Osteoblast (primary cell): Measurements from ENCODE around the gene HMCN1. TPM values are rescaled to one million over a fixed set of nuclear protein-coding genes. Genes with fewer than 3 reads are reported as not detected.

Experiments
- DNase-seq: peaks from one replicate; pipeline ENCODE4 v3.0.0; 2011; ENCODE audit warnings: low spot score, mixed read lengths; ENCODE audit not compliant: insufficient read length; ENCODE audit errors: missing footprints
- H2AFZ ChIP-seq: 2 replicates; pipeline ENCODE4 v1.6.0; 2011; ENCODE audit warnings: mild to moderate bottlenecking, low read length
- H3K27ac ChIP-seq: 2 replicates; pipeline ENCODE4 v1.5.1; 2011; ENCODE audit warnings: mild to moderate bottlenecking, low read depth, low read length, moderate library complexity
- H3K27me3 ChIP-seq: 2 replicates; pipeline ENCODE4 v1.6.0; 2012; ENCODE audit warnings: mild to moderate bottlenecking, control low read depth, inconsistent platforms, low read length, moderate library complexity; ENCODE audit not compliant: insufficient read depth
- H3K36me3 ChIP-seq: 2 replicates; pipeline ENCODE4 v1.5.1; 2011; ENCODE audit warnings: mild to moderate bottlenecking, low read length, control low read depth, moderate library complexity; ENCODE audit not compliant: insufficient read depth
- H3K4me1 ChIP-seq: 2 replicates; pipeline ENCODE4 v1.5.1; 2011; ENCODE audit warnings: mild to moderate bottlenecking, low read length, control low read depth, moderate library complexity; ENCODE audit not compliant: insufficient read depth
- H3K4me2 ChIP-seq: 2 replicates; pipeline ENCODE4 v1.6.0; 2011; ENCODE audit warnings: mild to moderate bottlenecking, low read length; ENCODE audit not compliant: insufficient read depth
- H3K4me3 ChIP-seq: fragments of 200-600 bp; sonication (generic); 3 replicates; pipeline ENCODE4 v1.5.1; 2012; ENCODE audit warnings: mild to moderate bottlenecking, low read length, inconsistent platforms; ENCODE audit not compliant: insufficient read depth
- H3K79me2 ChIP-seq: 2 replicates; pipeline ENCODE4 v1.6.0; 2012; ENCODE audit warnings: mild to moderate bottlenecking, low read length, control low read depth, inconsistent platforms; ENCODE audit not compliant: insufficient read depth
- H3K9me3 ChIP-seq: 2 replicates; pipeline ENCODE4 v1.5.1; 2011; ENCODE audit warnings: low read depth, low read length, control low read depth
- H4K20me1 ChIP-seq: 2 replicates; pipeline ENCODE4 v1.6.0; 2012; ENCODE audit warnings: mild to moderate bottlenecking, low read length, control low read depth; ENCODE audit not compliant: insufficient read depth
- CTCF ChIP-seq: IDR thresholded peaks from 2 replicates; pipeline ENCODE4 v1.5.1; 2011; ENCODE audit warnings: mild to moderate bottlenecking, low read depth, low read length, moderate library complexity; ENCODE audit errors: extremely low read depth
- total RNA-seq: library from RNA; depleted of rRNA; stranded (reverse); fragments of >200 nt; gene quantifications from 2 replicates; pipeline ENCODE4 v1.2.3, GENCODE V29; 2012

HMCN1 gene
- total RNA-seq, 1 donor = 178 TPM

- Histone ChIP-seq H3K27ac (no peak overlapping the region), H3K79me2 (no peaks in the 10 kb centered on the region), H2AFZ (no peak overlapping the region), H3K9me3 (no peaks in the 10 kb centered on the region), H3K4me2 (no peak overlapping the region), H3K4me3 (no peak overlapping the region), H3K4me1 (no peaks in the 10 kb centered on the region), H3K27me3 (no peaks in the 10 kb centered on the region), H4K20me1 (no peaks in the 10 kb centered on the region), H3K36me3 (no peaks in the 10 kb centered on the region)
- DNase-seq = no peak
- TF ChIP-seq CTCF = no peak
Observed at GRCh38 chr1:186125511-186125910, 391.3 kb downstream of the HMCN1 start.

- Histone ChIP-seq H3K4me2 (no peak overlapping the region), H3K4me1 (no peaks in the 10 kb centered on the region), H3K4me3 (no peak overlapping the region), H3K79me2 (no peaks in the 10 kb centered on the region), H3K36me3 (no peaks in the 10 kb centered on the region), H2AFZ (no peak overlapping the region), H3K27me3 (no peaks in the 10 kb centered on the region), H4K20me1 (no peaks in the 10 kb centered on the region), H3K27ac (no peak overlapping the region), H3K9me3 (no peaks in the 10 kb centered on the region)
- DNase-seq = no peak
- no peak for TF ChIP-seq CTCF
Observed at GRCh38 chr1:186129758-186130157, 395.6 kb downstream of the HMCN1 start.

- no peak for DNase-seq
- H3K9me3 ChIP-seq = no peaks in the 10 kb centered on the region
- no peaks in the 10 kb centered on the region for H4K20me1 ChIP-seq
- no peak for TF ChIP-seq CTCF
- peak overlapping the region; percentile 29 for H3K27ac ChIP-seq
- H2AFZ ChIP-seq = no peak overlapping the region
- no peaks in the 10 kb centered on the region for H3K79me2 ChIP-seq
- H3K4me3 ChIP-seq = no peak overlapping the region
- no peaks in the 10 kb centered on the region for H3K27me3 ChIP-seq
- H3K4me1 ChIP-seq = peaks cover 9% of the 10 kb centered on the region
- no peaks in the 10 kb centered on the region for H3K36me3 ChIP-seq
- peak overlapping the region; percentile 52 for H3K4me2 ChIP-seq
Observed at GRCh38 chr1:186139115-186139514, 404.9 kb downstream of the HMCN1 start.

- Histone ChIP-seq H3K36me3 (no peaks in the 10 kb centered on the region), H4K20me1 (no peaks in the 10 kb centered on the region), H3K79me2 (no peaks in the 10 kb centered on the region), H3K4me2 (peak overlapping the region; percentile 52), H3K4me3 (no peak overlapping the region), H3K27me3 (no peaks in the 10 kb centered on the region), H3K9me3 (no peaks in the 10 kb centered on the region), H2AFZ (no peak overlapping the region), H3K4me1 (peaks cover 9% of the 10 kb centered on the region), H3K27ac (peak overlapping the region; percentile 29)
- no peak for TF ChIP-seq CTCF
- peak; percentile 21 for DNase-seq
Observed at GRCh38 chr1:186139701-186140100, 405.5 kb downstream of the HMCN1 start.
